CD8-positive, alpha-beta memory T cell (primary cell): ENCODE data around the gene CCDC110. TPM values are rescaled to one million over a fixed set of nuclear protein-coding genes. Genes with fewer than 3 reads are reported as not detected.
A peak's percentile ranks its signal among the peaks of the same experiment; 100 is the strongest.

ENCODE experiments used
- CTCF ChIA-PET: fragments of 350-600 bp; sonication (Branson Sonifier 250); formaldehyde crosslinking; loops from one replicate; lab custom pipeline; 2021; ENCODE audit warnings: antibody characterized with exemption; lab: Charles Lee
- POLR2A ChIA-PET: fragments of 350-600 bp; sonication (Branson Sonifier 250); formaldehyde crosslinking; loops from one replicate; lab custom pipeline; 2021; ENCODE audit warnings: antibody characterized with exemption; lab: Charles Lee
- DNase-seq, 5 donors: peaks; one replicate each; pipeline versions ENCODE4 v3.0.0 to v3.0.0-alpha.2; 2020 to 2022; ENCODE audit warnings: mixed read lengths in 1 of 5
- H3K27ac ChIP-seq: one replicate; pipeline ENCODE4 v1.7.0; 2013; ENCODE audit warnings: low read depth, mild to moderate bottlenecking, low read length, moderate library complexity
- H3K27me3 ChIP-seq: 2 replicates; pipeline ENCODE4 v1.7.0; 2013; ENCODE audit warnings: low read length, mild to moderate bottlenecking; ENCODE audit not compliant: insufficient read depth, poor library complexity, severe bottlenecking
- H3K36me3 ChIP-seq: 2 replicates; pipeline ENCODE4 v1.7.0; 2013; ENCODE audit warnings: mild to moderate bottlenecking, low read length, moderate library complexity; ENCODE audit not compliant: insufficient read depth
- H3K4me1 ChIP-seq: 2 replicates; pipeline ENCODE4 v1.7.0; 2013; ENCODE audit warnings: mild to moderate bottlenecking, low read length, moderate library complexity; ENCODE audit not compliant: insufficient read depth
- H3K4me3 ChIP-seq: 2 replicates; pipeline ENCODE4 v1.7.0; 2013; ENCODE audit warnings: mild to moderate bottlenecking, low read length
- H3K9me3 ChIP-seq: 2 replicates; pipeline ENCODE4 v1.7.0; 2013; ENCODE audit warnings: mild to moderate bottlenecking, low read length
- H3K27ac Mint-ChIP-seq, 8 donors: one replicate each; pipeline ENCODE4 v1.8.0; 2020 to 2021; ENCODE audit warnings: mixed read lengths in 8 of 8, mild to moderate bottlenecking in 6 of 8, inconsistent platforms in 3 of 8, moderate library complexity in 3 of 8
- H3K27me3 Mint-ChIP-seq, 2 donors: one replicate each; pipeline ENCODE4 v1.8.0; 2020 to 2021; ENCODE audit warnings: mixed read lengths in 2 of 2, mild to moderate bottlenecking in 1 of 2, moderate library complexity in 1 of 2
- H3K36me3 Mint-ChIP-seq, 3 donors: one replicate each; pipeline ENCODE4 v1.8.0; 2020 to 2021; ENCODE audit warnings: mixed read lengths in 3 of 3, inconsistent platforms in 1 of 3, mild to moderate bottlenecking in 1 of 3
- H3K4me1 Mint-ChIP-seq, 3 donors: one replicate each; pipeline ENCODE4 v1.8.0; 2020 to 2021; ENCODE audit warnings: mixed read lengths in 3 of 3, inconsistent platforms in 1 of 3, mild to moderate bottlenecking in 1 of 3
- H3K4me3 Mint-ChIP-seq, 7 donors: one replicate each; pipeline ENCODE4 v1.8.0; 2020 to 2021; ENCODE audit warnings: mixed read lengths in 7 of 7, mild to moderate bottlenecking in 6 of 7, moderate library complexity in 4 of 7, inconsistent platforms in 2 of 7
- H3K9me3 Mint-ChIP-seq, 5 donors: one replicate each; pipeline ENCODE4 v1.8.0; 2020 to 2022; ENCODE audit warnings: mixed read lengths in 5 of 5, mild to moderate bottlenecking in 3 of 5, moderate library complexity in 2 of 5, inconsistent platforms in 1 of 5
- polyA plus RNA-seq: library from polyadenylated mRNA; unstranded; fragments of 300-500 nt; fragmentation: Illumina TruSeq; gene quantifications from one replicate; pipeline ENCODE4 v1.2.3, GENCODE V29; 2021
- total RNA-seq, 2 experiments: library from RNA; stranded (reverse); gene quantifications; one replicate each; pipeline ENCODE4 v1.2.3, GENCODE V29; 2021

Gene CCDC110
- total RNA-seq, result not detected
- polyA plus RNA-seq, result not detected

GRCh38 chr4:185471235-185472102 lies at the start of gene CCDC110:
TSS of gene CCDC110 (minus strand) at chr4:185471733. CDS start at chr4:185471683, 50 bp downstream.
- H3K27ac Mint-ChIP-seq, result peak within 1 kb of the TSS; percentile 56 to 88 (median 84)
- peak within 1 kb of the TSS; percentile 38 for H3K27ac ChIP-seq
- H3K27me3 ChIP-seq, result no peaks in the 10 kb centered on the region
- CTCF ChIA-PET, result interaction anchor here (1.1 to 1.3 kb wide), 3 partner anchors 10 to 127 kb away, joined by 4 to 5 read pairs (median 5); a partner anchor contains a TSS
- no peaks in the 10 kb centered on the region for H3K36me3 ChIP-seq
- H3K9me3 ChIP-seq, result no peaks in the 10 kb centered on the region
- DNase-seq, result peak; percentile 81 to 93 (median 84)
- peaks cover 0 to 5% of the 10 kb centered on the region in 2 donors for H3K27me3 Mint-ChIP-seq
- no peaks in the 10 kb centered on the region for H3K36me3 Mint-ChIP-seq
- peaks cover 7 to 11% (median 11%) of the 10 kb centered on the region in 3 donors for H3K4me1 Mint-ChIP-seq
- H3K4me3 ChIP-seq, result peak within 1 kb of the TSS; percentile 74
- H3K9me3 Mint-ChIP-seq, result no peaks in the 10 kb centered on the region
- peak within 1 kb of the TSS; percentile 88 to 92 (median 92) for H3K4me3 Mint-ChIP-seq
- POLR2A ChIA-PET, result interaction anchor here (0.8 kb wide), 1 partner anchor 75 kb away, joined by 3 read pairs; the partner anchor contains the start of gene ANKRD37
- peaks cover 5% of the 10 kb centered on the region for H3K4me1 ChIP-seq

- Mint-ChIP-seq H3K27me3 (peaks cover 9 to 27% of the 10 kb centered on the region in 2 donors), H3K4me3 (no peak overlapping the region), H3K9me3 (no peaks in the 10 kb centered on the region), H3K4me1 (no peaks in the 10 kb centered on the region), H3K27ac (no peak overlapping the region), H3K36me3 (no peaks in the 10 kb centered on the region)
- no peaks in the 10 kb centered on the region for H3K4me1 ChIP-seq
- ChIA-PET POLR2A (no interaction called here), CTCF (no interaction called here)
- DNase-seq, result no peak
- no peak overlapping the region for H3K4me3 ChIP-seq
- no peaks in the 10 kb centered on the region for H3K36me3 ChIP-seq
- no peaks in the 10 kb centered on the region for H3K9me3 ChIP-seq
- H3K27me3 ChIP-seq, result no peaks in the 10 kb centered on the region
- H3K27ac ChIP-seq, result no peak overlapping the region
Observed at GRCh38 chr4:185520119-185520518, 48.6 kb upstream of the CCDC110 start.

DNA sequence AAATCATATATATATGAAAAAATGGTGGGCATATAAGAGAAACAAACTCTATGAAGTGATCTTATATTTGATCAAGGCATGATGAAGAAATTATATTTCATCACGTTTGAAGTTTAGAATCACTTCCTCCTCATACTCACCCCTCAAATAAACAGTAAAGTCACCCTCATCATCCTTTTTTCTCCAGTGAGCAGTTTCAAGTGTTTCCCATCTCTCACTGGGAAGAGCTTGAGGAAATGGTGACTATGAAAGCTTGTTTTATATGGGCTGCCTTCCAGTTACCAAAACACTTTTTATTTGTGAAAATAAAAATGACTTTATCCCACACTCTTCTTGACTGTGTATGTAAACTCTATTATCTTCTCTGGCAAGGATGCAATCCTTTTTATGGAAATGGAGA lies 47.0 kb upstream of the CCDC110 start:
- Histone ChIP-seq H3K4me1 (peaks cover 4% of the 10 kb centered on the region), H3K9me3 (no peaks in the 10 kb centered on the region), H3K4me3 (no peak overlapping the region), H3K27ac (no peak overlapping the region), H3K27me3 (peaks cover 3% of the 10 kb centered on the region), H3K36me3 (no peaks in the 10 kb centered on the region)
- ChIA-PET CTCF (no interaction called here), POLR2A (no interaction called here)
- Mint-ChIP-seq H3K36me3 (no peaks in the 10 kb centered on the region), H3K9me3 (no peaks in the 10 kb centered on the region), H3K4me3 (no peak overlapping the region), H3K4me1 (peaks cover 8 to 9% (median 9%) of the 10 kb centered on the region in 3 donors), H3K27ac (no peak overlapping the region), H3K27me3 (peaks cover 15 to 32% of the 10 kb centered on the region in 2 donors)
- DNase-seq, result no peak

DNA sequence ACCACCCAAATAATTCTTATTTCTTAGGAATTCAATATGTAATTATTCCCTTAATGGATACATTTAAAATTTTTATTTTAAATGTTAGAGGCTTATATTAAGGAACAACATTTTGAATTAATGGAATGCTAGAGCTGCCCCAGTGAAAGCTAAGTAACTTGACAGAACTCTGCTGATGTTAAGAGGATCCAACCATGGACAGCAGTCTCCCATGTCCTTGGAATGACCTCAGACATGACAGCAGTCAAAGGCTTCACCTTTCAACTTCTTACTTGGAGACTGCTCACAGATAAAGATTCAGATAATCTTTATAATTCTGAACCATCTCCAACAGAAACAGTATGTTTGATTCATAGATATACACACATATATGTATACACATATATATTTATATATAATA lies 46.5 kb upstream of the CCDC110 start:
- peaks cover 16 to 36% of the 10 kb centered on the region in 2 donors for H3K27me3 Mint-ChIP-seq
- CTCF ChIA-PET, result no interaction called here

DNA sequence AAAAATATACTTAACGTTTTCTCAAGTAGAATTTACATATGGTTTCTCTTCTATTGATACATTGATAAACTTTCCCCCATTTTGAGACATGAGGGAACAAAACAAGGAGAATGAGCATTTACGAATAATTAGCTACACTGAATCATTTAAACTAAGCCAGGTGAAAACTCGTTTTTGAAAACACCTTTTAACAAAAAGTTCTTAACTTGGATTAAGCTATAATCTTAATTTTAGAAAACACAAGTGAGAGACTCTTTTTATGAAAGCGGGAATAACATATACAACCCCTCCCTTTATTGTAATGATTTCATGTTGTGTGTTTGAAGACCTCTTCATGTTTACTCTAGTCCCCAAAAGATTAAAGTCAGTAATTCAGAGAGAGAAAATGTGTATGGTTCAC lies 43.7 kb upstream of the CCDC110 start:
- H3K4me1 ChIP-seq, result peaks cover 13% of the 10 kb centered on the region
- H3K36me3 Mint-ChIP-seq, result no peaks in the 10 kb centered on the region
- H3K27ac Mint-ChIP-seq, result no peak overlapping the region
- H3K9me3 ChIP-seq, result no peaks in the 10 kb centered on the region
- ChIA-PET POLR2A (no interaction called here), CTCF (no interaction called here)
- peaks cover 3% of the 10 kb centered on the region for H3K27me3 ChIP-seq
- peaks cover 34 to 55% of the 10 kb centered on the region in 2 donors for H3K27me3 Mint-ChIP-seq
- DNase-seq, result no peak
- no peak overlapping the region for H3K4me3 Mint-ChIP-seq
- no peaks in the 10 kb centered on the region for H3K36me3 ChIP-seq
- no peaks in the 10 kb centered on the region for H3K9me3 Mint-ChIP-seq
- H3K27ac ChIP-seq, result no peak overlapping the region
- peaks cover 16 to 19% (median 16%) of the 10 kb centered on the region in 3 donors for H3K4me1 Mint-ChIP-seq
- H3K4me3 ChIP-seq, result no peak overlapping the region

More for the DNA sequence above, 46.5 kb upstream of the CCDC110 start:
- H3K27me3 ChIP-seq, result peaks cover 3% of the 10 kb centered on the region
- Mint-ChIP-seq H3K4me3 (no peak overlapping the region), H3K36me3 (no peaks in the 10 kb centered on the region), H3K27ac (no peak overlapping the region), H3K9me3 (no peaks in the 10 kb centered on the region), H3K4me1 (peaks cover 12 to 13% (median 13%) of the 10 kb centered on the region in 3 donors)
- no peak overlapping the region for H3K27ac ChIP-seq
- H3K4me1 ChIP-seq, result peaks cover 9% of the 10 kb centered on the region
- no peaks in the 10 kb centered on the region for H3K9me3 ChIP-seq
- POLR2A ChIA-PET, result no interaction called here
- no peak overlapping the region for H3K4me3 ChIP-seq
- DNase-seq, result no peak
- no peaks in the 10 kb centered on the region for H3K36me3 ChIP-seq

DNA sequence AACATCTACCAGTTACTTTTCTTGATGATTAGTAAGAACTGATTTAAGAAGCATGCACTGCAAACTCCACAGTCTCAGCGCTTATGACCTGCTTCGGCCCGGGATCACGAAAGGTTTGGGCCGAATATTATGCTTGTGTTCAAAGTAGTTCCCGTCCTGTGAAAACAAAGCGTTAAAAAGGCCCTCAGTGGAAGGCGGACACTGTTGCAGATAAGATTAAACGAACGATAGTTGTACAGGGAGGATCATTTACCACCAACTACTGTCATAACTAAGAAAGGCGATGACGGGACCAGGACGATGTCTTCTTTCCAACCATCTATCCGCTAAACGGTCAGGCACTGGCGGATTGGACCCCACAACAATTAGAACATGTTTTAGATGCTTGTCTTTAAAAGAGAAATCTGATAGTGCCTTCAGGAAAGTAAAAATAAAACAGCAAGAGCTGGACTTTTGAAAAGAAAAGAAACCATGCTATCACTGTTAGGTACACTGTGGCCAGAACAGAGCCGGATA lies 42.7 kb upstream of the CCDC110 start:
- H3K27me3 ChIP-seq, result peaks cover 3% of the 10 kb centered on the region
- no peak for DNase-seq
- Mint-ChIP-seq H3K27ac (no peak overlapping the region), H3K4me3 (peak overlapping the region in 1 of 7 donors; percentile 47), H3K4me1 (peaks cover 16 to 19% (median 16%) of the 10 kb centered on the region in 3 donors), H3K27me3 (peaks cover 34 to 60% of the 10 kb centered on the region in 2 donors), H3K9me3 (peaks cover 0 to 1% (median 0%) of the 10 kb centered on the region in 5 donors), H3K36me3 (no peaks in the 10 kb centered on the region)
- H3K36me3 ChIP-seq, result no peaks in the 10 kb centered on the region
- H3K27ac ChIP-seq, result no peak overlapping the region
- CTCF ChIA-PET, result no interaction called here
- peaks cover 13% of the 10 kb centered on the region for H3K4me1 ChIP-seq
- H3K4me3 ChIP-seq, result no peak overlapping the region
- no peaks in the 10 kb centered on the region for H3K9me3 ChIP-seq
- POLR2A ChIA-PET, result no interaction called here

DNA sequence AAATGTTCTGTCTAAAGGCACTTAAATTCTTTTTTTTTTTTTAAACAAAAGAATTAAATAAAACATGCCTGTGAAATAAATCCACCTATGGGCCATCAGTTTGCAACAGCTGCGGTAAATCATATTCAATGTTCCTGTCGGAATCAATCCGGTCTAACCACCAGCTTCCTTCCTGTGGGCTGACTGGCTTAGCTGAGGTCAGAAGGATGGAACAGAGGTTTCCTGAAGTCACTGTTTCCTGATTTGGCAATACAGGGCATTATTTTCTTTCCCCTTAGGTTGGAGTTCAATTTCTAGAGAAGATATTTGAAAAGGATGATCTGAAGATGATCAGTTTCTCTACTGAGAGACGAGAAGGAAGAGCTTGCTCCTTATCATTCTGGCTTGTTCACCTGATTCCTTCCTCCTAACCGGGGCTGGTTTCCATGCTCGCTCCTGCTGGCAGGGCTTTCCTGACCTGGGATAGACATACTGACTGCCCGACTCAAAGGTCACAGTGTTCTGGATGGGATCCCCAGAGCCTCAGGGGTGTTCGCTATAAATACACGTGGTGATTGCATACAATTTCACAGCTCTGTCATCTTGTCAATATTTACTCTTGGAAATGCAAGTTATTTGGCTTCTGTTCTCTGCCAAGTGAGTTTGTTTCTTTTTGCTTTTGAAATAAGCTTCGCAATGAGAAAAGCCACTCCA lies 42.1 kb upstream of the CCDC110 start:
- CTCF ChIA-PET, result no interaction called here
- peak in 1 of 5 donors; percentile 9 for DNase-seq
- Histone ChIP-seq H3K27ac (no peak overlapping the region), H3K36me3 (no peaks in the 10 kb centered on the region), H3K4me1 (peaks cover 13% of the 10 kb centered on the region), H3K4me3 (peak overlapping the region; percentile 4), H3K27me3 (peaks cover 3% of the 10 kb centered on the region), H3K9me3 (no peaks in the 10 kb centered on the region)
- Mint-ChIP-seq H3K9me3 (peaks cover 0 to 2% (median 0%) of the 10 kb centered on the region in 5 donors), H3K4me3 (peak overlapping the region in 5 of 7 donors; percentile 12 to 76 (median 54)), H3K4me1 (peaks cover 16 to 19% (median 16%) of the 10 kb centered on the region in 3 donors), H3K27ac (peak overlapping the region in 1 of 8 donors; percentile 6), H3K36me3 (no peaks in the 10 kb centered on the region), H3K27me3 (peaks cover 34 to 62% of the 10 kb centered on the region in 2 donors)
- POLR2A ChIA-PET, result no interaction called here
